HG02678 (cell line): ENCODE measurements around the gene SAGE1.
"Not testable (repeated sequence)": the region's sequence is repeated elsewhere in the genome, so short reads cannot be mapped to it uniquely, and the experiment has no call there.

Experiments
- ATAC-seq: cut with Tn5 transposase; IDR thresholded peaks from one replicate; pipeline ENCODE4 v1.9.1; 2021; ENCODE audit warnings: mild to moderate bottlenecking, moderate library complexity; ENCODE audit not compliant: unreplicated experiment

Gene SAGE1

GRCh38 chrX:135893294-135893817, at the start of gene SAGE1, which contains the start of gene CT45A10:
SAGE1 (plus strand) TSS chrX:135893716; CDS start chrX:135896243, 2,527 bp downstream.
CT45A10 (minus strand) TSS chrX:135893444; CDS start chrX:135885344, 8,100 bp downstream.
- ATAC-seq: no peak

GRCh38 chrX:135854438-135854837, 39.1 kb upstream of the SAGE1 start, which contains the start of gene CT45A8:
CT45A8 (minus strand) TSS chrX:135854538; CDS start chrX:135850783, 3,755 bp downstream.
- not testable (repeated sequence) for ATAC-seq

- ATAC-seq: not testable (repeated sequence)
These were observed 21.8 kb upstream of the SAGE1 start, which contains the start of gene CT45A9 for GRCh38 chrX:135871712-135872111. CT45A9 (minus strand) TSS chrX:135871812; CDS start chrX:135868061, 3,751 bp downstream.

GRCh38 chrX:135882741-135883140, 10.8 kb upstream of the SAGE1 start:
- ATAC-seq: not testable (repeated sequence)

GRCh38 chrX:135888230-135888629, 5.3 kb upstream of the SAGE1 start:
- not testable (repeated sequence) for ATAC-seq

GRCh38 chrX:135888976-135889375, 4.5 kb upstream of the SAGE1 start:
- ATAC-seq: not testable (repeated sequence)

GRCh38 chrX:135890087-135890585, 3.4 kb upstream of the SAGE1 start:
- ATAC-seq: no peak

GRCh38 chrX:135892781-135893180, 735 bp upstream of the SAGE1 start:
- no peak for ATAC-seq

- no peak for ATAC-seq
These were observed 16.7 kb downstream of the SAGE1 start for GRCh38 chrX:135910251-135910650.

GRCh38 chrX:135914404-135914803, 20.9 kb downstream of the SAGE1 start:
- no peak for ATAC-seq

- ATAC-seq: not testable (repeated sequence)
These were observed 27.0 kb downstream of the SAGE1 start for GRCh38 chrX:135920516-135920915.

GRCh38 chrX:135923353-135923752, 29.8 kb downstream of the SAGE1 start:
- ATAC-seq: no peak

GRCh38 chrX:135927897-135928296, 34.4 kb downstream of the SAGE1 start:
- no peak for ATAC-seq

GRCh38 chrX:135931644-135932487, 38.4 kb downstream of the SAGE1 start:
- peak; percentile 68 for ATAC-seq

GRCh38 chrX:135944486-135944885, 51.0 kb downstream of the SAGE1 start:
- ATAC-seq: no peak

GRCh38 chrX:135951291-135951690, 57.8 kb downstream of the SAGE1 start:
- no peak for ATAC-seq
